NCI-H1105 (cell line): Measurements from ENCODE around the gene BRD3.

Experiments used
- DNase-seq: peaks from one replicate; lab custom pipeline; 2025; lab: John Stamatoyannopoulos, UW

Gene BRD3

GRCh38 chr9:134054891-134055811, 12.7 kb downstream of the BRD3 start:
- DNase-seq, result no peak

GRCh38 chr9:134053941-134054761, 13.7 kb downstream of the BRD3 start:
- no peak for DNase-seq

GRCh38 chr9:134053401-134053871, 14.4 kb downstream of the BRD3 start:
- DNase-seq, result no peak

- DNase-seq, result no peak
Observed at GRCh38 chr9:134052941-134053340, 14.9 kb downstream of the BRD3 start.

GRCh38 chr9:134052491-134052890, 15.3 kb downstream of the BRD3 start:
- no peak for DNase-seq

- no peak for DNase-seq
Observed at GRCh38 chr9:134051319-134051718, 16.5 kb downstream of the BRD3 start.

GRCh38 chr9:134050726-134051125, 17.1 kb downstream of the BRD3 start:
- no peak for DNase-seq

- DNase-seq, result no peak
Observed at GRCh38 chr9:134049772-134050588, 17.8 kb downstream of the BRD3 start.

GRCh38 chr9:134049236-134049635, 18.6 kb downstream of the BRD3 start:
- DNase-seq, result no peak

- no peak for DNase-seq
Observed at GRCh38 chr9:134048582-134048968, 19.3 kb downstream of the BRD3 start.

- DNase-seq, result no peak
Observed at GRCh38 chr9:134047868-134048581, 19.8 kb downstream of the BRD3 start.

- no peak for DNase-seq
Observed at GRCh38 chr9:134046894-134047681, 20.7 kb downstream of the BRD3 start.

- no peak for DNase-seq
Observed at GRCh38 chr9:134045841-134046544, 21.8 kb downstream of the BRD3 start.

- no peak for DNase-seq
Observed at GRCh38 chr9:134044944-134045343, 22.9 kb downstream of the BRD3 start.

- DNase-seq, result no peak
Observed at GRCh38 chr9:134043531-134043988, 24.3 kb downstream of the BRD3 start.

- DNase-seq, result no peak
Observed at GRCh38 chr9:134041649-134041962, 26.2 kb downstream of the BRD3 start.

GRCh38 chr9:134040781-134041648, 26.8 kb downstream of the BRD3 start:
- DNase-seq, result no peak

- no peak for DNase-seq
Observed at GRCh38 chr9:134040176-134040565, 27.7 kb downstream of the BRD3 start.
